GM18873 (cell line): ENCODE measurements around the gene GCSAM.
"Not testable (repeated sequence)": the region's sequence is repeated elsewhere in the genome, so short reads cannot be mapped to it uniquely, and the experiment has no call there.

ENCODE experiments used
- ATAC-seq: cut with Tn5 transposase; IDR thresholded peaks from one replicate; pipeline ENCODE4 v1.9.1; 2021; ENCODE audit warnings: mild to moderate bottlenecking, moderate library complexity, moderate number of reproducible peaks; ENCODE audit not compliant: unreplicated experiment, low FRiP score

GCSAM gene

GRCh38 chr3:112078125-112079083 lies 54.6 kb downstream of the GCSAM start:
- no peak for ATAC-seq

GRCh38 chr3:112074616-112075497 lies 58.2 kb downstream of the GCSAM start:
- ATAC-seq: no peak

GRCh38 chr3:112074006-112074405 lies 59.0 kb downstream of the GCSAM start:
- no peak for ATAC-seq

- not testable (repeated sequence) for ATAC-seq
These were observed 60.5 kb downstream of the GCSAM start for GRCh38 chr3:112072387-112073060.
